ENCODE data around the gene THEM5.
"Not testable (repeated sequence)": the region's sequence is repeated elsewhere in the genome, so short reads cannot be mapped to it uniquely, and the experiment has no call there.

THEM5 gene

GRCh38 chr1:151882466-151882865 is 29.0 kb upstream of the THEM5 start:
- H3K4me3 ChIP-seq (ENCODE audit: low read length): no peak overlapping the region
- no peak for TF ChIP-seq ZNF274 (IDR thresholded peaks at IDR 0.05; ENCODE audit: low read depth, low read length)

- TF ChIP-seq ZNF274 (IDR thresholded peaks at IDR 0.05; ENCODE audit: low read depth, low read length): no peak
- H3K4me3 ChIP-seq (ENCODE audit: low read length): no peak overlapping the region
Measured at GRCh38 chr1:151881479-151881878, 28.0 kb upstream of the THEM5 start.

GRCh38 chr1:151875419-151876097 is 22.0 kb upstream of the THEM5 start:
- H3K4me3 ChIP-seq (ENCODE audit: low read length): no peak overlapping the region
- no peak for TF ChIP-seq ZNF274 (IDR thresholded peaks at IDR 0.05; ENCODE audit: low read depth, low read length)

- H3K4me3 ChIP-seq (ENCODE audit: low read length): not testable (repeated sequence)
Measured at GRCh38 chr1:151872776-151873175, 19.3 kb upstream of the THEM5 start.

GRCh38 chr1:151871284-151872030 is 17.9 kb upstream of the THEM5 start:
- no peak for TF ChIP-seq ZNF274 (IDR thresholded peaks at IDR 0.05; ENCODE audit: low read depth, low read length)
- no peak overlapping the region for H3K4me3 ChIP-seq (ENCODE audit: low read length)

- no peak for TF ChIP-seq ZNF274 (IDR thresholded peaks at IDR 0.05; ENCODE audit: low read depth, low read length)
- H3K4me3 ChIP-seq (ENCODE audit: low read length): no peak overlapping the region
Measured at GRCh38 chr1:151868486-151868885, 15.0 kb upstream of the THEM5 start.

- no peak for TF ChIP-seq ZNF274 (IDR thresholded peaks at IDR 0.05; ENCODE audit: low read depth, low read length)
Measured at GRCh38 chr1:151867765-151868411, 14.4 kb upstream of the THEM5 start.

GRCh38 chr1:151867321-151867720 is 13.8 kb upstream of the THEM5 start:
- no peak overlapping the region for H3K4me3 ChIP-seq (ENCODE audit: low read length)
- TF ChIP-seq ZNF274 (IDR thresholded peaks at IDR 0.05; ENCODE audit: low read depth, low read length): no peak

More at GRCh38 chr1:151867765-151868411, 14.4 kb upstream of the THEM5 start:
- no peak overlapping the region for H3K4me3 ChIP-seq (ENCODE audit: low read length)

GRCh38 chr1:151864411-151864810 is 10.9 kb upstream of the THEM5 start:
- no peak overlapping the region for H3K4me3 ChIP-seq (ENCODE audit: low read length)
- TF ChIP-seq ZNF274 (IDR thresholded peaks at IDR 0.05; ENCODE audit: low read depth, low read length): no peak

GRCh38 chr1:151862604-151863003 is 9.1 kb upstream of the THEM5 start:
- H3K4me3 ChIP-seq (ENCODE audit: low read length): no peak overlapping the region
- TF ChIP-seq ZNF274 (IDR thresholded peaks at IDR 0.05; ENCODE audit: low read depth, low read length): no peak

GRCh38 chr1:151860504-151861187 is 7.1 kb upstream of the THEM5 start:
- no peak for TF ChIP-seq ZNF274 (IDR thresholded peaks at IDR 0.05; ENCODE audit: low read depth, low read length)
- no peak overlapping the region for H3K4me3 ChIP-seq (ENCODE audit: low read length)

- TF ChIP-seq ZNF274 (IDR thresholded peaks at IDR 0.05; ENCODE audit: low read depth, low read length): no peak
- no peak overlapping the region for H3K4me3 ChIP-seq (ENCODE audit: low read length)
Measured at GRCh38 chr1:151859891-151860293, 6.4 kb upstream of the THEM5 start.

- no peak overlapping the region for H3K4me3 ChIP-seq (ENCODE audit: low read length)
- TF ChIP-seq ZNF274 (IDR thresholded peaks at IDR 0.05; ENCODE audit: low read depth, low read length): no peak
Measured at GRCh38 chr1:151858886-151859665, 5.6 kb upstream of the THEM5 start.

Data from GM08714 (cell line).